Measurements from ENCODE around the gene CYLC1.

CYLC1 gene

GRCh38 chrX:83860846-83861245, at the start of gene CYLC1:
TSS of gene CYLC1 (plus strand) at chrX:83861146. CDS start at chrX:83861183, 37 bp downstream.
- ATAC-seq (ENCODE audit: low read depth) (no peak), DNase-seq (ENCODE audit: low spot score) (no peak)
- H3K4me1 ChIP-seq (ENCODE audit: insufficient read depth, poor library complexity, severe bottlenecking) = no peaks in the 10 kb centered on the region
- H3K4me3 ChIP-seq (ENCODE audit: severe bottlenecking) = no peak within 1 kb of the TSS
- H3K36me3 ChIP-seq (ENCODE audit: low read depth) = no peaks in the 10 kb centered on the region
- no peak for TF ChIP-seq CTCF (IDR thresholded peaks at IDR 0.05; ENCODE audit: poor library complexity, severe bottlenecking)
- H3K27me3 ChIP-seq (ENCODE audit: insufficient read depth, poor library complexity, severe bottlenecking) = no peaks in the 10 kb centered on the region
- H3K27ac ChIP-seq (ENCODE audit: poor library complexity, severe bottlenecking) = no peak within 1 kb of the TSS
- H3K9me3 ChIP-seq (ENCODE audit: severe bottlenecking) = no peaks in the 10 kb centered on the region

GRCh38 chrX:83819304-83819703, 41.6 kb upstream of the CYLC1 start:
- no peak for DNase-seq (ENCODE audit: low spot score)
- no peaks in the 10 kb centered on the region for H3K36me3 ChIP-seq (ENCODE audit: low read depth)
- no peaks in the 10 kb centered on the region for H3K27me3 ChIP-seq (ENCODE audit: insufficient read depth, poor library complexity, severe bottlenecking)
- no peaks in the 10 kb centered on the region for H3K9me3 ChIP-seq (ENCODE audit: severe bottlenecking)
- no peak for TF ChIP-seq CTCF (IDR thresholded peaks at IDR 0.05; ENCODE audit: poor library complexity, severe bottlenecking)
- no peaks in the 10 kb centered on the region for H3K4me1 ChIP-seq (ENCODE audit: insufficient read depth, poor library complexity, severe bottlenecking)
- no peak overlapping the region for H3K27ac ChIP-seq (ENCODE audit: poor library complexity, severe bottlenecking)
- ATAC-seq (ENCODE audit: low read depth) = no peak
- no peak overlapping the region for H3K4me3 ChIP-seq (ENCODE audit: severe bottlenecking)

GRCh38 chrX:83829874-83830273, 31.1 kb upstream of the CYLC1 start:
- no peak for TF ChIP-seq CTCF (IDR thresholded peaks at IDR 0.05; ENCODE audit: poor library complexity, severe bottlenecking)
- Histone ChIP-seq H3K9me3 (ENCODE audit: severe bottlenecking) (no peaks in the 10 kb centered on the region), H3K27me3 (ENCODE audit: insufficient read depth, poor library complexity, severe bottlenecking) (no peaks in the 10 kb centered on the region), H3K4me3 (ENCODE audit: severe bottlenecking) (no peak overlapping the region), H3K27ac (ENCODE audit: poor library complexity, severe bottlenecking) (no peak overlapping the region), H3K4me1 (ENCODE audit: insufficient read depth, poor library complexity, severe bottlenecking) (no peaks in the 10 kb centered on the region), H3K36me3 (ENCODE audit: low read depth) (no peaks in the 10 kb centered on the region)
- DNase-seq (ENCODE audit: low spot score) = no peak
- ATAC-seq (ENCODE audit: low read depth) = no peak

GRCh38 chrX:83845397-83845796, 15.5 kb upstream of the CYLC1 start:
- Histone ChIP-seq H3K27me3 (ENCODE audit: insufficient read depth, poor library complexity, severe bottlenecking) (no peaks in the 10 kb centered on the region), H3K36me3 (ENCODE audit: low read depth) (no peaks in the 10 kb centered on the region), H3K9me3 (ENCODE audit: severe bottlenecking) (no peaks in the 10 kb centered on the region), H3K27ac (ENCODE audit: poor library complexity, severe bottlenecking) (no peak overlapping the region), H3K4me1 (ENCODE audit: insufficient read depth, poor library complexity, severe bottlenecking) (no peaks in the 10 kb centered on the region), H3K4me3 (ENCODE audit: severe bottlenecking) (no peak overlapping the region)
- ATAC-seq (ENCODE audit: low read depth) (peak; percentile 45; the same call in 1 of the 3 replicates), DNase-seq (ENCODE audit: low spot score) (no peak)
- TF ChIP-seq CTCF (IDR thresholded peaks at IDR 0.05; ENCODE audit: poor library complexity, severe bottlenecking) = peak; percentile 55

GRCh38 chrX:83847339-83847738, 13.6 kb upstream of the CYLC1 start:
- DNase-seq (ENCODE audit: low spot score) (no peak), ATAC-seq (ENCODE audit: low read depth) (no peak)
- no peak overlapping the region for H3K27ac ChIP-seq (ENCODE audit: poor library complexity, severe bottlenecking)
- no peaks in the 10 kb centered on the region for H3K27me3 ChIP-seq (ENCODE audit: insufficient read depth, poor library complexity, severe bottlenecking)
- H3K9me3 ChIP-seq (ENCODE audit: severe bottlenecking) = no peaks in the 10 kb centered on the region
- no peak for TF ChIP-seq CTCF (IDR thresholded peaks at IDR 0.05; ENCODE audit: poor library complexity, severe bottlenecking)
- H3K4me1 ChIP-seq (ENCODE audit: insufficient read depth, poor library complexity, severe bottlenecking) = no peaks in the 10 kb centered on the region
- H3K4me3 ChIP-seq (ENCODE audit: severe bottlenecking) = no peak overlapping the region
- no peaks in the 10 kb centered on the region for H3K36me3 ChIP-seq (ENCODE audit: low read depth)
